ENCODE results near the gene IFFO2. TPM values are rescaled to one million over a fixed set of nuclear protein-coding genes. Genes with fewer than 3 reads are reported as not detected.
A peak's percentile ranks its signal among the peaks of the same experiment; 100 is the strongest.

Gene IFFO2
- total RNA-seq, 1 experiment from 2014 or later, result 15.6 TPM

- Histone ChIP-seq H3K27ac (ENCODE audit: low read depth, low read length) (no peak overlapping the region), H3K4me2 (ENCODE audit: low read length) (peak overlapping the region; percentile 96), H4K20me1 (ENCODE audit: insufficient read depth) (no peaks in the 10 kb centered on the region; the same call in 1 of the 2 replicates), H3K9ac (ENCODE audit: low read length) (peak overlapping the region; percentile 68), H3K79me2 (ENCODE audit: insufficient read depth, low read length) (peaks cover 62% of the 10 kb centered on the region), H3K9me3 (ENCODE audit: control insufficient read depth in 1 of 2, insufficient read depth in 1 of 2, low read depth in 1 of 2, low read length in 2 of 2) (no peaks in the 10 kb centered on the region), H3K4me1 (ENCODE audit: control insufficient read depth in 1 of 2, insufficient read depth in 2 of 2, low read length in 2 of 2) (peaks cover 3 to 29% of the 10 kb centered on the region in 2 experiments; a peak in 3 of 4 replicates), H2AFZ (ENCODE audit: low read depth, low read length, poor library complexity, severe bottlenecking) (no peak overlapping the region), H3K36me3 (ENCODE audit: control insufficient read depth in 1 of 2, insufficient read depth in 2 of 2, low read length in 2 of 2) (peaks cover 0 to 10% of the 10 kb centered on the region in 2 experiments; a peak in 1 of 4 replicates), H3K4me3 (replicated peaks in 1 of 2; ENCODE audit: low read depth in 1 of 2, low read length in 2 of 2) (peak overlapping the region; percentile 63 to 75), H3K9me2 (ENCODE audit: insufficient read depth) (no peaks in the 10 kb centered on the region), H3K27me3 (ENCODE audit: insufficient read depth, low read length) (no peaks in the 10 kb centered on the region)
- TF ChIP-seq POLR2AphosphoS5 (IDR thresholded peaks at IDR 0.05; ENCODE audit: low read depth, low read length) (no peak), FOSL1 (IDR thresholded peaks at IDR 0.05; ENCODE audit: low read depth) (no peak), EZH2phosphoT487 (IDR thresholded peaks at IDR 0.05; ENCODE audit: borderline replicate concordance) (no peak), CTCF (IDR thresholded peaks at IDR 0.05 in 2 of 3, conservative IDR thresholded peaks at IDR 0.05 in 1 of 3; ENCODE audit: borderline replicate concordance in 1 of 3, insufficient read depth in 1 of 3, low read depth in 2 of 3, low read length in 2 of 3) (no peak), MAX (IDR thresholded peaks at IDR 0.05) (no peak)
- RAD21 ChIA-PET (ENCODE audit: low non-redundant PET in 1 of 2, low total read pairs in 2 of 2, uncharacterized antibody in 2 of 2, unreplicated experiment in 2 of 2), result no interaction called here
- no TSS peak for BruUV-seq (replicated peaks)
- POLR2A ChIA-PET, result no interaction called here
- intact Hi-C loops (cut with micrococcal nuclease), result loop anchor here (5.0 kb wide), 1 partner anchor 42 kb away; no protein-coding TSS in a partner anchor
- ATAC-seq, result no peak
- CTCF ChIA-PET, result no interaction called here
- no peak for DNase-seq (ENCODE audit: low read depth, low spot score)
Measured at GRCh38 chr1:18954270-18955071, 2.0 kb downstream of the IFFO2 start.
